ENCODE results near the gene GPR12.

DNA sequence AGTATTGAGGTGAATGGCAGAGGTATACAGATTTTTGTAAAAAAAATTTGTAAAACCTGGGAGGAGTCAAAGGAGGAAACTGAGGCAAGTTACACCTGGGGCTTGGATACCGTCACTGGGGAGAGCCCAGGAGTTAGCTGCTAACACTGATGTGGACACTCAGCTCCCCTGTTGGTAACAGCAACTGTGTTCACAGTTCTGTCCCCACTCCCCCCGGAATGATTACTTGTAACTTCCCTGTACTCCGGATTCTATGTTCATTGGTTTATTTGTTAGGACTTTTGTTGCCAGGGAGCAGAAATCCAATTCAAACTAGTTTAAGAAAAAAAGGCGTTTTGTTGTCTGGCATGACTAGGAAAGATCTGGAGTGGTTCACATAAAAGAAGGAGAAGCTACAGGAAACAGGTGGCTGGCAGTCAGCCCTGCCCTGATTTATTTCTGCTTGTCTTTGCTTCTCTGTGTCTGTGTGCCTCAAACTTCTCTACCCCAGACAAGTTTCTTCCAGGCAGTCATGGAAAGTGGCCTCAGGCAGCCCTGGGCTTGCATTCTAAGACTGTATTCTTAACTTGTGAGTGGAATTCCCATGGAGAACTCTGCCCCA is 2.3 kb upstream of the GPR12 start:
- TF ChIP-seq, protein P1, sequence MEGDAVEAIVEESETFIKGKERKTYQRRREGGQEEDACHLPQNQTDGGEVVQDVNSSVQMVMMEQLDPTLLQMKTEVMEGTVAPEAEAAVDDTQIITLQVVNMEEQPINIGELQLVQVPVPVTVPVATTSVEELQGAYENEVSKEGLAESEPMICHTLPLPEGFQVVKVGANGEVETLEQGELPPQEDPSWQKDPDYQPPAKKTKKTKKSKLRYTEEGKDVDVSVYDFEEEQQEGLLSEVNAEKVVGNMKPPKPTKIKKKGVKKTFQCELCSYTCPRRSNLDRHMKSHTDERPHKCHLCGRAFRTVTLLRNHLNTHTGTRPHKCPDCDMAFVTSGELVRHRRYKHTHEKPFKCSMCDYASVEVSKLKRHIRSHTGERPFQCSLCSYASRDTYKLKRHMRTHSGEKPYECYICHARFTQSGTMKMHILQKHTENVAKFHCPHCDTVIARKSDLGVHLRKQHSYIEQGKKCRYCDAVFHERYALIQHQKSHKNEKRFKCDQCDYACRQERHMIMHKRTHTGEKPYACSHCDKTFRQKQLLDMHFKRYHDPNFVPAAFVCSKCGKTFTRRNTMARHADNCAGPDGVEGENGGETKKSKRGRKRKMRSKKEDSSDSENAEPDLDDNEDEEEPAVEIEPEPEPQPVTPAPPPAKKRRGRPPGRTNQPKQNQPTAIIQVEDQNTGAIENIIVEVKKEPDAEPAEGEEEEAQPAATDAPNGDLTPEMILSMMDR (IDR thresholded peaks at IDR 0.05) = no peak
- no peak for TF ChIP-seq POLR2AphosphoS5 (IDR thresholded peaks at IDR 0.05)
- no peak for TF ChIP-seq POLR2A (IDR thresholded peaks at IDR 0.05)
